Measurements from ENCODE around the gene DDX54. TPM values are rescaled to one million over a fixed set of nuclear protein-coding genes. Genes with fewer than 3 reads are reported as not detected.

DDX54 gene
- total RNA-seq, 1 experiment from 2014 or later, result 83.0 TPM

- H3K4me1 ChIP-seq (ENCODE audit: insufficient read depth, low read length), result no peaks in the 10 kb centered on the region
- no peak for TF ChIP-seq CTCF (conservative IDR thresholded peaks at IDR 0.05)
- no peak overlapping the region for H3K4me2 ChIP-seq (ENCODE audit: insufficient read depth, insufficient read length, low read length)
- no peaks in the 10 kb centered on the region for H3K79me2 ChIP-seq (ENCODE audit: insufficient read depth, low read length)
- no peaks in the 10 kb centered on the region for H3K9me3 ChIP-seq (ENCODE audit: control insufficient read depth, low read depth, low read length)
- H4K20me1 ChIP-seq (ENCODE audit: control insufficient read depth, insufficient read depth, insufficient read length), result no peaks in the 10 kb centered on the region
- H2BK5ac ChIP-seq (ENCODE audit: insufficient read length, low read length), result no peak overlapping the region
- no peak overlapping the region for H3K4ac ChIP-seq (ENCODE audit: low read depth, low read length)
- H2AFZ ChIP-seq (ENCODE audit: low read length), result no peak overlapping the region
- H2BK120ac ChIP-seq (ENCODE audit: low read depth, low read length, poor library complexity, severe bottlenecking), result no peak overlapping the region
- Mint-ChIP-seq H3K27me3 (ENCODE audit: low read depth) (no peaks in the 10 kb centered on the region), H3K9me3 (no peaks in the 10 kb centered on the region), H3K36me3 (ENCODE audit: insufficient read depth in 1 of 3, low read depth in 3 of 3) (peaks cover 48 to 79% (median 75%) of the 10 kb centered on the region in 3 experiments; a peak in 6 of 7 replicates), H3K27ac (no peak overlapping the region), H3K4me1 (no peaks in the 10 kb centered on the region), H3K4me3 (no peak overlapping the region)
- H2BK15ac ChIP-seq (ENCODE audit: low read depth, low read length), result no peak overlapping the region
- no peak overlapping the region for H4K5ac ChIP-seq (ENCODE audit: insufficient read length, low read depth, low read length)
- no peak overlapping the region for H2AK5ac ChIP-seq (ENCODE audit: insufficient read length, low read length)
- no peak overlapping the region for H3T11ph ChIP-seq (ENCODE audit: low read length)
- no peak overlapping the region for H3K56ac ChIP-seq (ENCODE audit: insufficient read length, low read depth, low read length)
- H2BK20ac ChIP-seq (ENCODE audit: low read depth, low read length, poor library complexity, severe bottlenecking), result no peak overlapping the region
- no peaks in the 10 kb centered on the region for H3K79me1 ChIP-seq (ENCODE audit: insufficient read depth, low read depth, low read length, poor library complexity, severe bottlenecking)
- no peak overlapping the region for H3K23ac ChIP-seq (ENCODE audit: insufficient read length, low read depth, low read length)
- H3K23me2 ChIP-seq (ENCODE audit: insufficient read length, low read depth, low read length, poor library complexity, severe bottlenecking), result no peaks in the 10 kb centered on the region
- H4K8ac ChIP-seq (replicated peaks; ENCODE audit: insufficient read length, low read depth, low read length), result no peak overlapping the region
- H3K14ac ChIP-seq (ENCODE audit: insufficient read depth, low read length), result no peak overlapping the region
- H4K91ac ChIP-seq (ENCODE audit: insufficient read length, low read depth, low read length), result no peak overlapping the region
- DNase-seq, result no peak
- H3K18ac ChIP-seq (ENCODE audit: insufficient read length, low read depth, low read length), result no peak overlapping the region
- no peaks in the 10 kb centered on the region for H3K27me3 ChIP-seq (ENCODE audit: insufficient read depth, low read length)
- WGBS (ENCODE audit: extremely low coverage, insufficient read length, low lambda C conversion rate), result no CpG with 5 or more reads among the region's 9 CpGs
- H3K9ac ChIP-seq (ENCODE audit: extremely low read depth, insufficient read length, low read length), result no peak overlapping the region
- H2BK12ac ChIP-seq (ENCODE audit: insufficient read length, low read depth, low read length), result no peak overlapping the region
- H3K27ac ChIP-seq (ENCODE audit: insufficient read length, low read depth, low read length), result no peak overlapping the region
Observed at GRCh38 chr12:113171543-113171942, 13.7 kb downstream of the DDX54 start.
